ENCODE measurements around the gene TEAD3.

TEAD3 gene

GRCh38 chr6:35512740-35513139, 15.9 kb upstream of the TEAD3 start, which contains the start of gene TULP1:
TSS of gene TULP1 (minus strand) at chr6:35512896. CDS start at chr6:35512858, 38 bp downstream.
- DNase-seq (ENCODE audit: low read depth, low spot score), result no peak

- no peak for DNase-seq (ENCODE audit: low read depth, low spot score)
Measured at GRCh38 chr6:35512006-35512405, 15.1 kb upstream of the TEAD3 start.

GRCh38 chr6:35511562-35511941, 14.7 kb upstream of the TEAD3 start:
- DNase-seq (ENCODE audit: low read depth, low spot score), result no peak

- DNase-seq (ENCODE audit: low read depth, low spot score), result no peak
Measured at GRCh38 chr6:35510916-35511561, 14.2 kb upstream of the TEAD3 start.

- no peak for DNase-seq (ENCODE audit: low read depth, low spot score)
Measured at GRCh38 chr6:35508542-35508941, 11.7 kb upstream of the TEAD3 start.

GRCh38 chr6:35508027-35508426, 11.1 kb upstream of the TEAD3 start:
- DNase-seq (ENCODE audit: low read depth, low spot score), result no peak

- no peak for DNase-seq (ENCODE audit: low read depth, low spot score)
Measured at GRCh38 chr6:35507221-35507620, 10.3 kb upstream of the TEAD3 start.

- no peak for DNase-seq (ENCODE audit: low read depth, low spot score)
Measured at GRCh38 chr6:35506536-35506935, 9.7 kb upstream of the TEAD3 start.

- DNase-seq (ENCODE audit: low read depth, low spot score), result no peak
Measured at GRCh38 chr6:35505999-35506412, 9.1 kb upstream of the TEAD3 start.

GRCh38 chr6:35503534-35503933, 6.7 kb upstream of the TEAD3 start:
- DNase-seq (ENCODE audit: low read depth, low spot score), result no peak

- no peak for DNase-seq (ENCODE audit: low read depth, low spot score)
Measured at GRCh38 chr6:35501784-35502183, 4.9 kb upstream of the TEAD3 start.

GRCh38 chr6:35500782-35501181, 3.9 kb upstream of the TEAD3 start:
- DNase-seq (ENCODE audit: low read depth, low spot score), result no peak

- DNase-seq (ENCODE audit: low read depth, low spot score), result no peak
Measured at GRCh38 chr6:35499372-35499771, 2.5 kb upstream of the TEAD3 start.

GRCh38 chr6:35498422-35499067, 1.7 kb upstream of the TEAD3 start:
- DNase-seq (ENCODE audit: low read depth, low spot score), result no peak

GRCh38 chr6:35497571-35498421, 917 bp upstream of the TEAD3 start:
- DNase-seq (ENCODE audit: low read depth, low spot score), result no peak

- DNase-seq (ENCODE audit: low read depth, low spot score), result no peak
Measured at GRCh38 chr6:35496036-35496840, 641 bp downstream of the TEAD3 start.

GRCh38 chr6:35495258-35496035, 1.4 kb downstream of the TEAD3 start:
- no peak for DNase-seq (ENCODE audit: low read depth, low spot score)

GRCh38 chr6:35494161-35494563, 2.7 kb downstream of the TEAD3 start:
- no peak for DNase-seq (ENCODE audit: low read depth, low spot score)

- DNase-seq (ENCODE audit: low read depth, low spot score), result no peak
Measured at GRCh38 chr6:35493307-35493983, 3.4 kb downstream of the TEAD3 start.

- DNase-seq (ENCODE audit: low read depth, low spot score), result no peak
Measured at GRCh38 chr6:35492974-35493284, 4.0 kb downstream of the TEAD3 start.

Data from activated naive CD8-positive, alpha-beta T cell treated with anti-CD3 and anti-CD28 coated beads, Interleukin-2, amount 50 U/mL, for 16 hours (primary cell).